Trophoblast cell (in vitro differentiated cells and primary cell): ENCODE measurements around the gene EFCAB7.

Source experiments
- DNase-seq, 2 donors: peaks; one replicate each; pipeline ENCODE4 v3.0.0-alpha.2; 2016
- H2AFZ ChIP-seq: 2 replicates; pipeline ENCODE4 v1.6.1; 2013; ENCODE audit warnings: low read length, moderate library complexity, mild to moderate bottlenecking; ENCODE audit not compliant: insufficient read depth, poor library complexity
- H2AK5ac ChIP-seq: 2 replicates; pipeline ENCODE4 v1.6.1; 2013; ENCODE audit warnings: mild to moderate bottlenecking, low read length
- H2BK120ac ChIP-seq: 2 replicates; pipeline ENCODE4 v1.6.1; 2013; ENCODE audit warnings: low read length, mild to moderate bottlenecking, moderate library complexity; ENCODE audit not compliant: insufficient read depth, poor library complexity
- H2BK12ac ChIP-seq: 2 replicates; pipeline ENCODE4 v1.6.1; 2013; ENCODE audit warnings: mild to moderate bottlenecking, low read length, moderate library complexity
- H2BK5ac ChIP-seq: 2 replicates; pipeline ENCODE4 v1.6.1; 2013; ENCODE audit warnings: low read length, low read depth, moderate library complexity, mild to moderate bottlenecking; ENCODE audit not compliant: poor library complexity
- H3K14ac ChIP-seq: 2 replicates; pipeline ENCODE4 v1.6.1; 2013; ENCODE audit warnings: mild to moderate bottlenecking, low read length
- H3K18ac ChIP-seq: 2 replicates; pipeline ENCODE4 v1.6.1; 2013; ENCODE audit warnings: mild to moderate bottlenecking, low read length
- H3K23ac ChIP-seq: 2 replicates; pipeline ENCODE4 v1.6.1; 2013; ENCODE audit warnings: low read length
- H3K27ac ChIP-seq: 2 replicates; pipeline ENCODE4 v1.5.1; 2013; ENCODE audit warnings: low read depth, mild to moderate bottlenecking, inconsistent platforms, low read length, moderate library complexity
- H3K27me3 ChIP-seq: 2 replicates; pipeline ENCODE4 v1.6.1; 2013; ENCODE audit warnings: inconsistent platforms, mild to moderate bottlenecking, low read length, moderate library complexity; ENCODE audit not compliant: insufficient read depth
- H3K36me3 ChIP-seq, 2 experiments: 1 replicate in 1 of 2; 2 replicates in 1 of 2; pipeline ENCODE4 v1.6.1; 2013; ENCODE audit warnings: low read length in 2 of 2, mild to moderate bottlenecking in 2 of 2, moderate library complexity in 1 of 2; ENCODE audit not compliant: insufficient read depth in 2 of 2, control insufficient read depth in 1 of 2
- H3K4ac ChIP-seq: 2 replicates; pipeline ENCODE4 v1.6.1; 2013; ENCODE audit warnings: low read depth, mild to moderate bottlenecking, low read length, moderate library complexity
- H3K4me1 ChIP-seq, 2 experiments: 1 replicate in 1 of 2; 2 replicates in 1 of 2; pipeline ENCODE4 v1.6.1; 2013; ENCODE audit warnings: low read length in 2 of 2, mild to moderate bottlenecking in 2 of 2, moderate library complexity in 1 of 2; ENCODE audit not compliant: insufficient read depth in 2 of 2, control insufficient read depth in 1 of 2
- H3K4me2 ChIP-seq: 2 replicates; pipeline ENCODE4 v1.6.1; 2013; ENCODE audit warnings: inconsistent platforms, mild to moderate bottlenecking, low read length, moderate library complexity
- H3K4me3 ChIP-seq: 2 replicates; pipeline ENCODE4 v1.5.1; 2013; ENCODE audit warnings: mild to moderate bottlenecking, low read depth, low read length, inconsistent platforms
- H3K79me1 ChIP-seq: one replicate; pipeline ENCODE4 v1.6.1; 2013; ENCODE audit warnings: low read length
- H3K79me2 ChIP-seq: 2 replicates; pipeline ENCODE4 v1.6.1; 2013; ENCODE audit warnings: low read length, mild to moderate bottlenecking; ENCODE audit not compliant: control insufficient read depth, insufficient read depth, poor library complexity
- H3K9ac ChIP-seq: 2 replicates; pipeline ENCODE4 v1.6.1; 2013; ENCODE audit warnings: mild to moderate bottlenecking, low read length
- H3K9me3 ChIP-seq: 2 replicates; pipeline ENCODE4 v1.6.1; 2013; ENCODE audit warnings: low read depth, mild to moderate bottlenecking, control low read depth, inconsistent platforms, low read length; ENCODE audit not compliant: insufficient read depth
- H4K12ac ChIP-seq: 2 replicates; pipeline ENCODE4 v1.6.1; 2013; ENCODE audit warnings: low read depth, mild to moderate bottlenecking, low read length, moderate library complexity
- H4K8ac ChIP-seq: 2 replicates; pipeline ENCODE4 v1.6.1; 2013; ENCODE audit warnings: low read depth, mild to moderate bottlenecking, low read length, moderate library complexity
- H4K91ac ChIP-seq: one replicate; pipeline ENCODE4 v1.6.1; 2013; ENCODE audit warnings: low read depth, mild to moderate bottlenecking, low read length, moderate library complexity
- WGBS: extraction: QIAGEN DNeasy Blood & Tissue Kit; methylation state at CpG from one replicate; pipeline ENCODE4 v1.1.7; 2013; ENCODE audit warnings: missing lambda C conversion rate; ENCODE audit not compliant: insufficient read length, insufficient coverage; ENCODE audit errors: extremely low coverage; 5-methylcytosine and 5-hydroxymethylcytosine counted together

Gene EFCAB7

DNA sequence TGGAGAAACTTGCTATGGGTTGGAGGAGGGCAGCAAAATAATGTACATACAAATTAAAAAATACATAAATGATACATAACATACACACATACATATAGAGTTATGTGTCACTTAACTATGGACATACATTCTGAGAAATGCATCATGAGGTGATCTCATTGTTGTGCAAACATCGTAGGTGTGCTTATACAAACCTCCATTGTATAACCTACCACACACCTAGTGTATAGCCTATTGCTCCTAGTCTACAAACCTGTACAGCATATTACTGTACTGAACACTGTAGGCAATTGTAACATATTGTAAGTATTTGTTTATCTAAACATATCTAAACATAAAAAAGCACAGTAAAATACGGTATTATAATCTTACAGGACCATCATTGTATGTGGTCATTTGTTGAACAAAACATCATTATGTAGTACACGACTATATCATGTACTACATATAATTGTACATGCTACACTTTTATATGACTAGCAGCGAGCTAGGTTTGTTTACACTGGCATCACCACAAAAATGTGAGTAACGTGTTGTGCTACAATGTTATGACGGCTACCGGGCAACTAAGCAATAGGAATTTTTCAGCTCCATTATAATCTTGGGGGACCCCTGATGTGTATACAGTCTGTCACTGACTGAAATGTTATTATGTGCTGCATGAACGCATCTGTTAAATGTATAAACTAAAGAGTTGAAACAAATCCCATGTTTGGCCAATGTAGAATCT is 35.8 kb upstream of the EFCAB7 start:
- H3K27ac ChIP-seq: no peak overlapping the region
- no peak overlapping the region for H3K18ac ChIP-seq
- no peak overlapping the region for H3K9ac ChIP-seq
- no peak overlapping the region for H2AK5ac ChIP-seq
- H3K9me3 ChIP-seq: no peaks in the 10 kb centered on the region
- H3K79me2 ChIP-seq: no peaks in the 10 kb centered on the region
- no CpG with 5 or more reads among the region's 8 CpGs for WGBS
- no peak overlapping the region for H4K91ac ChIP-seq
- no peak for DNase-seq
- no peak overlapping the region for H3K4ac ChIP-seq
- H3K4me3 ChIP-seq: no peak overlapping the region
- no peaks in the 10 kb centered on the region for H3K36me3 ChIP-seq
- no peaks in the 10 kb centered on the region for H3K4me1 ChIP-seq
- no peak overlapping the region for H2BK120ac ChIP-seq
- H3K14ac ChIP-seq: no peak overlapping the region
- H4K8ac ChIP-seq: no peak overlapping the region
- H3K27me3 ChIP-seq: no peaks in the 10 kb centered on the region
- H2BK12ac ChIP-seq: no peak overlapping the region
- no peak overlapping the region for H3K23ac ChIP-seq
- H3K4me2 ChIP-seq: no peak overlapping the region
- no peak overlapping the region for H4K12ac ChIP-seq
- H3K79me1 ChIP-seq: no peaks in the 10 kb centered on the region
- no peak overlapping the region for H2BK5ac ChIP-seq
- H2AFZ ChIP-seq: no peak overlapping the region

DNA sequence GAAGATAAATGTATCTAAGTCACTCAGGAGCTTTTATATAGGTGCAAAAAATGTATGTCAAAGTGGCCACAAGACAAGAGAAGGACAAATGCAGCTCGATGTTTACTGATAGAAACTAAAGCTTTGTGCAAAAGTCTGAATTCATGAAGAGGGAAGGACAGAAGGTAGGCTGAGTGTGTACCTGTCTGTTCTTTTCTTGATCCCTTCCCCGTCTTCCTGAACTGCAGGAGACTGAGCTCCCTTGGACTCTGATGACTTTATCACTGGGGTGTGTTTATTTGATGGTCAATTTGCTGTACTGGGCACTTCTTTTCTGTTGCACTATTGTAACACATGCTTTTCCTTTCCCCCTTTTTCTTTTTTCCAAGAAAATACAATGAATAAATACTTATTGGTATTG is 25.7 kb upstream of the EFCAB7 start:
- Histone ChIP-seq H3K4me3 (no peak overlapping the region), H2BK120ac (no peak overlapping the region), H4K12ac (no peak overlapping the region), H3K23ac (no peak overlapping the region), H3K9ac (no peak overlapping the region), H3K27ac (no peak overlapping the region), H3K14ac (no peak overlapping the region), H4K8ac (no peak overlapping the region), H3K4me1 (no peaks in the 10 kb centered on the region), H3K79me2 (no peaks in the 10 kb centered on the region), H2BK5ac (no peak overlapping the region), H3K79me1 (no peaks in the 10 kb centered on the region), H3K18ac (no peak overlapping the region), H2AK5ac (no peak overlapping the region), H2AFZ (no peak overlapping the region), H3K4me2 (no peak overlapping the region), H2BK12ac (no peak overlapping the region), H3K27me3 (no peaks in the 10 kb centered on the region), H4K91ac (no peak overlapping the region), H3K36me3 (peaks cover 0 to 3% of the 10 kb centered on the region in 2 experiments), H3K9me3 (no peaks in the 10 kb centered on the region), H3K4ac (no peak overlapping the region)
- WGBS: no CpG with 5 or more reads among the region's 2 CpGs
- no peak for DNase-seq

DNA sequence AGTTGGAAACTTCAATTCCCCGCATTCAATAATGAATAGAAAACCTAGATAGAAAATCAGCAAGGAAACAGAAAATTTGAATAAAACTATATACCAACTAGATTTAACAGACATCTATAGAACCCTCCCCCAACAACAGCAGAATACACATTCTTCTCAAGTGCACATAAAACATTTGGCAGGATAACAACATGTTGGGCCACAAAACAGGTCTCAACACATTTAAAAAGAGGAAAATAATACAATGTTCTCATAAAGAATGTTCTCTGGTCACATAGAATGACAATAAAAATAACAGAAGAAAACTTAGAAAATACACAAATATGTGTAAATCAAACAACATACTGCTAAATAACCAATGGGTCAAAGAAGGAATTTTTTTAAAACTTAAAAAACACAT is 25.2 kb upstream of the EFCAB7 start:
- H3K4me3 ChIP-seq: no peak overlapping the region
- H2BK5ac ChIP-seq: no peak overlapping the region
- no peaks in the 10 kb centered on the region for H3K79me1 ChIP-seq
- no peak overlapping the region for H3K4ac ChIP-seq
- H3K4me1 ChIP-seq: no peaks in the 10 kb centered on the region
- H3K23ac ChIP-seq: no peak overlapping the region
- WGBS: no CpG with 5 or more reads among the region's 1 CpG
- H3K9me3 ChIP-seq: no peaks in the 10 kb centered on the region
- H2BK120ac ChIP-seq: no peak overlapping the region
- no peaks in the 10 kb centered on the region for H3K27me3 ChIP-seq
- H3K9ac ChIP-seq: no peak overlapping the region
- H2AFZ ChIP-seq: no peak overlapping the region
- no peak overlapping the region for H3K18ac ChIP-seq
- H4K91ac ChIP-seq: no peak overlapping the region
- H2BK12ac ChIP-seq: no peak overlapping the region
- no peak overlapping the region for H3K4me2 ChIP-seq
- H3K36me3 ChIP-seq: peaks cover 0 to 3% of the 10 kb centered on the region in 2 experiments
- no peak overlapping the region for H4K8ac ChIP-seq
- H3K14ac ChIP-seq: no peak overlapping the region
- no peak for DNase-seq
- no peak overlapping the region for H2AK5ac ChIP-seq
- H3K79me2 ChIP-seq: no peaks in the 10 kb centered on the region
- no peak overlapping the region for H3K27ac ChIP-seq
- H4K12ac ChIP-seq: no peak overlapping the region

DNA sequence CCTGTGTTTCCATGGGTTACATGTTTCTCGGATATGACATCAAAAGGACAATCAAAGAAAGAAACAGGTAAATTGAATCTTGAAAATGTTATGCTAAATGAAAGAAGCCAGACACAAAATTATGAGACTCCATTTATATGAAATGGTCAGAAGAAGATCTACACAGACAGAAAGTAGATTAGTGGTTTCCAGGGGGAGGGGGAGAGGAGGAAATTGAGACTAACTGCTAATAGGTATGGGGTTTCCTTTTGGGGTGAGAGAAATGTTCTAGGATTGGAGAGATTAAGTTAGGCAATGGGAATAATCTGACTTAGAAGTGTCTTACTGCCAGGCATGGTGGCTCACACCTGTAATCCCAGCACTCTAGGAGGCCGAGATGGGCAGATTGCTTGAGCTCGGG is 22.1 kb upstream of the EFCAB7 start:
- H3K9me3 ChIP-seq: no peaks in the 10 kb centered on the region
- no peak overlapping the region for H3K27ac ChIP-seq
- H3K4me2 ChIP-seq: no peak overlapping the region
- H4K8ac ChIP-seq: no peak overlapping the region
- no peak overlapping the region for H3K9ac ChIP-seq
- no peak overlapping the region for H2AFZ ChIP-seq
- no peak overlapping the region for H3K4ac ChIP-seq
- H3K4me1 ChIP-seq: no peaks in the 10 kb centered on the region
- WGBS: no CpG with 5 or more reads among the region's 3 CpGs
- H3K36me3 ChIP-seq: no peaks in the 10 kb centered on the region
- H2BK120ac ChIP-seq: no peak overlapping the region
- no peak overlapping the region for H2AK5ac ChIP-seq
- no peaks in the 10 kb centered on the region for H3K79me1 ChIP-seq
- DNase-seq: no peak
- H2BK5ac ChIP-seq: no peak overlapping the region
- H3K27me3 ChIP-seq: no peaks in the 10 kb centered on the region
- no peak overlapping the region for H2BK12ac ChIP-seq
- no peaks in the 10 kb centered on the region for H3K79me2 ChIP-seq
- no peak overlapping the region for H3K23ac ChIP-seq
- no peak overlapping the region for H3K14ac ChIP-seq
- no peak overlapping the region for H3K18ac ChIP-seq
- H4K12ac ChIP-seq: no peak overlapping the region
- H4K91ac ChIP-seq: no peak overlapping the region
- H3K4me3 ChIP-seq: no peak overlapping the region
